Ectodermal cell (in vitro differentiated cells): ENCODE results near the gene CACHD1.
A peak's percentile ranks its signal among the peaks of the same experiment; 100 is the strongest.

Source experiments
- H3K27ac ChIP-seq: 2 replicates; pipeline ENCODE4 v1.7.0; 2013; ENCODE audit warnings: mild to moderate bottlenecking, low read depth, low read length; ENCODE audit not compliant: insufficient read depth, poor library complexity, severe bottlenecking
- H3K27me3 ChIP-seq: 2 replicates; pipeline ENCODE4 v1.7.0; 2013; ENCODE audit warnings: mild to moderate bottlenecking, low read length; ENCODE audit not compliant: insufficient read depth, control insufficient read depth, poor library complexity, severe bottlenecking
- H3K36me3 ChIP-seq: one replicate; pipeline ENCODE4 v1.7.0; 2013; ENCODE audit warnings: low read length; ENCODE audit not compliant: control insufficient read depth, insufficient read depth
- H3K4me1 ChIP-seq: one replicate; pipeline ENCODE4 v1.7.0; 2013; ENCODE audit warnings: low read length; ENCODE audit not compliant: control insufficient read depth, insufficient read depth
- H3K4me3 ChIP-seq: 2 replicates; pipeline ENCODE4 v1.7.0; 2013; ENCODE audit warnings: low read depth, low read length, control low read depth; ENCODE audit not compliant: insufficient read depth
- H3K9me3 ChIP-seq: 2 replicates; pipeline ENCODE4 v1.7.0; 2013; ENCODE audit warnings: mild to moderate bottlenecking, low read length, moderate library complexity; ENCODE audit not compliant: control insufficient read depth
- WGBS, 2 experiments: methylation state at CpG; one replicate each; pipeline ENCODE4 v1.1.7; 2013; ENCODE audit warnings: missing lambda C conversion rate in 2 of 2; 5-methylcytosine and 5-hydroxymethylcytosine counted together

CACHD1 gene

GRCh38 chr1:64516803-64517568, 47.1 kb downstream of the CACHD1 start:
- H3K4me1 ChIP-seq, result peaks cover 75% of the 10 kb centered on the region
- H3K27me3 ChIP-seq, result no peaks in the 10 kb centered on the region
- H3K27ac ChIP-seq, result no peak overlapping the region
- no peaks in the 10 kb centered on the region for H3K36me3 ChIP-seq
- no peaks in the 10 kb centered on the region for H3K9me3 ChIP-seq
- 84 to 89% methylated on average over 1 to 2 of the region's 2 CpGs for WGBS, 2 experiments
- H3K4me3 ChIP-seq, result no peak overlapping the region

GRCh38 chr1:64517640-64518039, 47.7 kb downstream of the CACHD1 start:
- Histone ChIP-seq H3K4me1 (peaks cover 81% of the 10 kb centered on the region), H3K4me3 (no peak overlapping the region), H3K9me3 (no peaks in the 10 kb centered on the region), H3K27ac (no peak overlapping the region), H3K27me3 (no peaks in the 10 kb centered on the region), H3K36me3 (no peaks in the 10 kb centered on the region)
- WGBS, 2 experiments, result 68 to 87% methylated on average over 2 of the region's 2 CpGs

GRCh38 chr1:64518692-64519481, 49.0 kb downstream of the CACHD1 start:
- no peak overlapping the region for H3K4me3 ChIP-seq
- peak overlapping the region; percentile 1 for H3K27ac ChIP-seq
- H3K27me3 ChIP-seq, result no peaks in the 10 kb centered on the region
- peaks cover 84% of the 10 kb centered on the region for H3K4me1 ChIP-seq
- no peaks in the 10 kb centered on the region for H3K9me3 ChIP-seq
- no peaks in the 10 kb centered on the region for H3K36me3 ChIP-seq
- 73 to 78% methylated on average over 1 of the region's 1 CpG for WGBS, 2 experiments

GRCh38 chr1:64519901-64520300, 50.0 kb downstream of the CACHD1 start:
- Histone ChIP-seq H3K4me3 (no peak overlapping the region), H3K36me3 (no peaks in the 10 kb centered on the region), H3K27ac (no peak overlapping the region), H3K27me3 (no peaks in the 10 kb centered on the region), H3K9me3 (no peaks in the 10 kb centered on the region), H3K4me1 (peaks cover 79% of the 10 kb centered on the region)
- 91 to 95% methylated on average over 2 to 3 of the region's 3 CpGs for WGBS, 2 experiments

GRCh38 chr1:64522740-64523139, 52.8 kb downstream of the CACHD1 start:
- peaks cover 73% of the 10 kb centered on the region for H3K4me1 ChIP-seq

GRCh38 chr1:64523413-64524337, 53.7 kb downstream of the CACHD1 start:
- 41 to 46% methylated on average over 5 of the region's 5 CpGs for WGBS, 2 experiments
- H3K9me3 ChIP-seq, result no peaks in the 10 kb centered on the region
- no peaks in the 10 kb centered on the region for H3K36me3 ChIP-seq
- peak overlapping the region; percentile 52 for H3K27ac ChIP-seq
- H3K27me3 ChIP-seq, result no peaks in the 10 kb centered on the region
- H3K4me1 ChIP-seq, result peaks cover 63% of the 10 kb centered on the region
- H3K4me3 ChIP-seq, result no peak overlapping the region

More at GRCh38 chr1:64522740-64523139, 52.8 kb downstream of the CACHD1 start:
- H3K4me3 ChIP-seq, result no peak overlapping the region
- H3K27ac ChIP-seq, result no peak overlapping the region
- H3K27me3 ChIP-seq, result no peaks in the 10 kb centered on the region
- H3K9me3 ChIP-seq, result no peaks in the 10 kb centered on the region
- H3K36me3 ChIP-seq, result no peaks in the 10 kb centered on the region

GRCh38 chr1:64524614-64525013, 54.7 kb downstream of the CACHD1 start:
- WGBS, 2 experiments, result 93 to 100% methylated on average over 1 to 2 of the region's 2 CpGs
- H3K27ac ChIP-seq, result no peak overlapping the region
- no peaks in the 10 kb centered on the region for H3K9me3 ChIP-seq
- H3K4me3 ChIP-seq, result no peak overlapping the region
- H3K4me1 ChIP-seq, result peaks cover 54% of the 10 kb centered on the region
- no peaks in the 10 kb centered on the region for H3K27me3 ChIP-seq
- H3K36me3 ChIP-seq, result no peaks in the 10 kb centered on the region

GRCh38 chr1:64525116-64525686, 55.3 kb downstream of the CACHD1 start:
- no peaks in the 10 kb centered on the region for H3K36me3 ChIP-seq
- no peak overlapping the region for H3K27ac ChIP-seq
- no peaks in the 10 kb centered on the region for H3K27me3 ChIP-seq
- H3K4me3 ChIP-seq, result no peak overlapping the region
- peaks cover 49% of the 10 kb centered on the region for H3K4me1 ChIP-seq
- H3K9me3 ChIP-seq, result no peaks in the 10 kb centered on the region
- WGBS, 2 experiments, result 95 to 100% methylated on average over 3 of the region's 3 CpGs

DNA sequence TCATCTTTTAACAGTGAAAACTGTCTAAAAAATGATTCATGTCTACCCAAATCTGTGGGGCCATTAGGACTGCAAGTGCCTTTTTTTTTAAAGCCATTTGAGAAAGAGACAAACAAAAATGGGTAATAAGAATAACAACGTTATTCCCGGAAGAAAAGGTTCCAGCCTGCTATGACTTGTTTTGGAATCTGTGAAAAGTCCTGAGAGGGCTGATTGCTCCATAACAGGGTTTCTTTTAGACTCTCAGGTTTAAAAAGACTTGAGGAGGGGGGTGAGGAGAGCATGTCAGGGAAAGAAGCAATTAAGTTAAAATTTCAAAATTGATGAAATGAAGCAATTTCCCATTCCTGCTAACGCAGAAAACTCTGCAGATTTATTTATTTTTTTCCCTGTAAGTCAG, 56.4 kb downstream of the CACHD1 start:
- Histone ChIP-seq H3K4me1 (peaks cover 40% of the 10 kb centered on the region), H3K27me3 (no peaks in the 10 kb centered on the region), H3K27ac (no peak overlapping the region), H3K4me3 (no peak overlapping the region), H3K36me3 (no peaks in the 10 kb centered on the region), H3K9me3 (no peaks in the 10 kb centered on the region)
- WGBS, 2 experiments, result 85 to 90% methylated on average over 3 of the region's 3 CpGs
